Esophagus muscularis mucosa (tissue), 4 donors: Measurements from ENCODE around the gene PPP1R16B. TPM values are rescaled to one million over a fixed set of nuclear protein-coding genes. Genes with fewer than 3 reads are reported as not detected.

Source experiments
- DNase-seq: peaks from one replicate; pipeline ENCODE4 v3.0.0-alpha.2; 2017; ENCODE audit errors: extremely low spot score
- H3K27ac ChIP-seq, 4 donors: fragments of 200-600 bp; sonication (generic); replicated peaks in 1 of 4; 1 replicate in 3 of 4; 2 replicates in 1 of 4; pipeline ENCODE4 v1.5.1; 2016 to 2019; ENCODE audit warnings: mild to moderate bottlenecking in 1 of 4
- H3K27me3 ChIP-seq, 4 donors: fragments of 200-600 bp; sonication (generic); one replicate each; pipeline versions ENCODE4 v1.5.1 to v1.6.0; 2016 to 2019
- H3K36me3 ChIP-seq, 4 donors: fragments of 200-600 bp; sonication (generic); one replicate each; pipeline ENCODE4 v1.5.1; 2016 to 2019
- H3K4me1 ChIP-seq, 4 donors: fragments of 200-600 bp; sonication (generic); one replicate each; pipeline ENCODE4 v1.5.1; 2016 to 2019
- H3K4me3 ChIP-seq, 4 donors: fragments of 200-600 bp; sonication (generic); 1 replicate in 2 of 4; 2 replicates in 2 of 4; pipeline ENCODE4 v1.5.1; 2016 to 2019; ENCODE audit warnings: mild to moderate bottlenecking in 4 of 4, moderate library complexity in 1 of 4
- H3K9me3 ChIP-seq, 4 donors: fragments of 200-600 bp; sonication (generic); 1 replicate in 3 of 4; 2 replicates in 1 of 4; pipeline ENCODE4 v1.5.1; 2016 to 2019
- EP300 ChIP-seq: sonication (generic); formaldehyde crosslinking; IDR thresholded peaks from one replicate; pipeline ENCODE4 v1.6.1; 2017; ENCODE audit warnings: antibody characterized with exemption
- POLR2A ChIP-seq: fragments of 450-650 bp; IDR thresholded peaks from one replicate; pipeline ENCODE4 v1.6.1; 2017; ENCODE audit warnings: antibody characterized with exemption, moderate library complexity, mild to moderate bottlenecking, low read depth
- POLR2AphosphoS5 ChIP-seq, 2 donors: sonication (generic); formaldehyde crosslinking; IDR thresholded peaks; one replicate each; pipeline ENCODE4 v1.6.1; 2017; ENCODE audit warnings: antibody characterized with exemption in 2 of 2
- WGBS: methylation state at CpG from one replicate; pipeline ENCODE4 v1.1.5; 2018; 5-methylcytosine and 5-hydroxymethylcytosine counted together
- intact Hi-C: fragments of 100-400 bp; cut with DNase I; formaldehyde crosslinking; loops from one replicate; pipeline ENCODE4 v1.15.1; 2023
- total RNA-seq, 4 donors: library from RNA; depleted of rRNA; stranded (reverse); fragments of >200 nt; gene quantifications; one replicate each; pipeline versions ENCODE4 v1.1.0 to v1.2.1, GENCODE V29; 2016
- TF ChIP-seq, protein P1 (sequence below), 3 experiments: fragments of 200-600 bp in 2 of 3; fragments of 450-650 bp in 1 of 3; sonication (generic) in 2 of 3; IDR thresholded peaks; one replicate each; pipeline ENCODE4 v1.5.1; 2017 to 2019; ENCODE audit warnings: antibody characterized with exemption in 3 of 3, mild to moderate bottlenecking in 2 of 3, moderate library complexity in 1 of 3

Gene PPP1R16B
- total RNA-seq, 4 donors from 2014 or later: 3.7 to 12.1 (median 6.8) TPM

DNA sequence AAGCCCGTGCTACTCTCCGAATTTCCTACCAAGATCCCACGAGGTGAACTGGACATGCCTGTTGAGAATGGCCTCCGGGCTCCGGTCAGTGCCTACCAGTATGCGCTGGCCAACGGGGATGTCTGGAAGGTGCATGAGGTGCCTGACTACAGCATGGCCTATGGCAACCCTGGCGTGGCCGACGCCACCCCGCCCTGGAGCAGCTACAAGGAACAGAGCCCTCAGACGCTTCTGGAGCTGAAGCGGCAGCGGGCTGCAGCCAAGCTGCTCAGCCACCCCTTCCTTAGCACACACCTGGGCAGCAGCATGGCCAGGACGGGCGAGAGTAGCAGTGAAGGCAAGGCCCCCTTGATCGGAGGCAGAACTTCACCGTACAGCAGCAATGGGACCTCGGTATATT, 112.7 kb downstream of the PPP1R16B start:
- DNase-seq: no peak
- Histone ChIP-seq H3K36me3 (peaks cover 0 to 44% (median 1%) of the 10 kb centered on the region in 4 donors), H3K4me1 (no peaks in the 10 kb centered on the region), H3K4me3 (no peak overlapping the region), H3K9me3 (no peaks in the 10 kb centered on the region), H3K27ac (no peak overlapping the region), H3K27me3 (peaks cover 0 to 45% (median 2%) of the 10 kb centered on the region in 4 donors)
- TF ChIP-seq, protein P1, sequence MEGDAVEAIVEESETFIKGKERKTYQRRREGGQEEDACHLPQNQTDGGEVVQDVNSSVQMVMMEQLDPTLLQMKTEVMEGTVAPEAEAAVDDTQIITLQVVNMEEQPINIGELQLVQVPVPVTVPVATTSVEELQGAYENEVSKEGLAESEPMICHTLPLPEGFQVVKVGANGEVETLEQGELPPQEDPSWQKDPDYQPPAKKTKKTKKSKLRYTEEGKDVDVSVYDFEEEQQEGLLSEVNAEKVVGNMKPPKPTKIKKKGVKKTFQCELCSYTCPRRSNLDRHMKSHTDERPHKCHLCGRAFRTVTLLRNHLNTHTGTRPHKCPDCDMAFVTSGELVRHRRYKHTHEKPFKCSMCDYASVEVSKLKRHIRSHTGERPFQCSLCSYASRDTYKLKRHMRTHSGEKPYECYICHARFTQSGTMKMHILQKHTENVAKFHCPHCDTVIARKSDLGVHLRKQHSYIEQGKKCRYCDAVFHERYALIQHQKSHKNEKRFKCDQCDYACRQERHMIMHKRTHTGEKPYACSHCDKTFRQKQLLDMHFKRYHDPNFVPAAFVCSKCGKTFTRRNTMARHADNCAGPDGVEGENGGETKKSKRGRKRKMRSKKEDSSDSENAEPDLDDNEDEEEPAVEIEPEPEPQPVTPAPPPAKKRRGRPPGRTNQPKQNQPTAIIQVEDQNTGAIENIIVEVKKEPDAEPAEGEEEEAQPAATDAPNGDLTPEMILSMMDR (IDR thresholded peaks at IDR 0.05): no peak
- no peak for TF ChIP-seq POLR2A
- TF ChIP-seq EP300: no peak
- TF ChIP-seq POLR2AphosphoS5 (IDR thresholded peaks at IDR 0.05): no peak
- 96% methylated on average over 19 of the region's 19 CpGs for WGBS
- intact Hi-C loops: no loop called here

- TF ChIP-seq EP300 (no peak), POLR2A (no peak), POLR2AphosphoS5 (IDR thresholded peaks at IDR 0.05) (no peak)
- TF ChIP-seq, protein P1 (IDR thresholded peaks at IDR 0.05): no peak
- intact Hi-C loops: loop anchor here (10.0 kb wide), 1 partner anchor 165 kb away; no protein-coding TSS in a partner anchor
- Histone ChIP-seq H3K4me3 (no peak overlapping the region), H3K4me1 (no peaks in the 10 kb centered on the region), H3K36me3 (peaks cover 0 to 40% (median 1%) of the 10 kb centered on the region in 4 donors), H3K27me3 (peaks cover 0 to 38% (median 0%) of the 10 kb centered on the region in 4 donors), H3K9me3 (no peaks in the 10 kb centered on the region), H3K27ac (no peak overlapping the region)
- DNase-seq: no peak
- WGBS: 67% methylated on average over 7 of the region's 7 CpGs
Observed at GRCh38 chr20:38919683-38920082, 114.2 kb downstream of the PPP1R16B start.

DNA sequence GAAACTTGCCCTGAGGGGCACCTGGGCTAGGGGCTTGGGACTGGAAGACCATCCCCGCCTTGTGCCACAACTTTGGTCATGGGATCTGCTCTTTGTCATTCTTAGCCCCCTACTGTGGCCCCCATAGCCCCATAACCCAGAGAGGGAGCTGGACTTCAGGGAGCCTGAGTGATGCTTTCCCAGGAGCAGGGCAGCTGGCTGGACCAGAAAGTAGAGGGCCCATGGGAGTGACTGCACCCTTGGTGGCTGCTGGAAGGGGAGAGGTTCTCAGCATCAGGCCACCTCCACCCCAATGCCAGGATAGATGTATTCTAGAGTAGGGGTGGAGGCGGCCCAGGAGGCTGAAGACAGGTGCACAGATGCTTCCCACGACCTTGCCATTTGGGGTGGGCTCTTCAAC, 114.9 kb downstream of the PPP1R16B start:
- no peaks in the 10 kb centered on the region for H3K4me1 ChIP-seq
- no peaks in the 10 kb centered on the region for H3K9me3 ChIP-seq
- TF ChIP-seq, protein P1 (IDR thresholded peaks at IDR 0.05): no peak
- TF ChIP-seq EP300 (no peak), POLR2A (no peak), POLR2AphosphoS5 (IDR thresholded peaks at IDR 0.05) (no peak)
- no peak overlapping the region for H3K27ac ChIP-seq
- no peak overlapping the region for H3K4me3 ChIP-seq
- no peak for DNase-seq
- H3K36me3 ChIP-seq: peaks cover 0 to 38% (median 1%) of the 10 kb centered on the region in 4 donors
- peaks cover 0 to 38% (median 0%) of the 10 kb centered on the region in 4 donors for H3K27me3 ChIP-seq
- intact Hi-C loops: loop anchor here (10.0 kb wide), 1 partner anchor 164 kb away; no protein-coding TSS in a partner anchor
- 82% methylated on average over 3 of the region's 3 CpGs for WGBS

- Histone ChIP-seq H3K36me3 (peaks cover 0 to 34% (median 1%) of the 10 kb centered on the region in 4 donors), H3K4me3 (no peak overlapping the region), H3K27me3 (peaks cover 0 to 38% (median 0%) of the 10 kb centered on the region in 4 donors), H3K4me1 (peaks cover 0 to 3% (median 2%) of the 10 kb centered on the region in 4 donors), H3K9me3 (no peaks in the 10 kb centered on the region), H3K27ac (no peak overlapping the region)
- intact Hi-C loops: loop anchor here (10.0 kb wide), 1 partner anchor 164 kb away; no protein-coding TSS in a partner anchor
- no peak for DNase-seq
- TF ChIP-seq POLR2A: no peak
- 83% methylated on average over 9 of the region's 9 CpGs for WGBS
Observed at GRCh38 chr20:38920851-38921250, 115.4 kb downstream of the PPP1R16B start.

DNA sequence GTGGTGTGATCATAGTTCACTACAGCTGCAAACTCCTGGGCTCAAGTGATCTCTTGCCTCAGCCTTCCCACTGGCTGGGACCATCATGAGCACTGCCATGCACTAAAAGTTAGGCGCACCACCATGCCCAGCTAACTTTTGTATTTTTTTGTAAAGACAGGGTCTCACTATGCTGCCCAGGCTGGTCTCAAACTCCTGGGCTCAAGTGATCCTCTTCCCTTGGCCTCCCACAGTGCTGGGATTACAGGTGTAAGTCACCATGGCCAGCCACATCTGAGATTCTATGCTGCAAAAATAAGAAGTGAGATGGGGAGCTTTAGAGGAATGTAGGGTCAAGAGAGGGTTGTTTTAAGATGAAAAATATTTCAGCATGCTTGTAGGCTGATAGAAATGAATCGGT, 119.2 kb downstream of the PPP1R16B start:
- 90% methylated on average over 2 of the region's 2 CpGs for WGBS
- Histone ChIP-seq H3K4me1 (peaks cover 16 to 27% (median 19%) of the 10 kb centered on the region in 4 donors), H3K27ac (no peak overlapping the region), H3K27me3 (peaks cover 0 to 16% (median 0%) of the 10 kb centered on the region in 4 donors), H3K36me3 (peaks cover 0 to 13% (median 0%) of the 10 kb centered on the region in 4 donors), H3K4me3 (no peak overlapping the region), H3K9me3 (no peaks in the 10 kb centered on the region)
- DNase-seq: no peak
- intact Hi-C loops: loop anchor here (10.0 kb wide), 1 partner anchor 160 kb away; no protein-coding TSS in a partner anchor
- TF ChIP-seq POLR2AphosphoS5 (IDR thresholded peaks at IDR 0.05) (no peak), POLR2A (no peak)
- TF ChIP-seq, protein P1 (IDR thresholded peaks at IDR 0.05): no peak
